Endothelial cell of umbilical vein (primary cell): ENCODE data around the gene ATRNL1. TPM values are rescaled to one million over a fixed set of nuclear protein-coding genes. Genes with fewer than 3 reads are reported as not detected.

Experiments used
- BruUV-seq: library from RNA; stranded (reverse); fragments of 400-500 nt; replicated peaks from 2 replicates; lab custom pipeline; 2021; lab: Mats Ljungman, UMichigan
- CTCF ChIA-PET: fragments of 300-600, 350-600 bp; sonication (Branson Sonifier 250); formaldehyde crosslinking; loops from one replicate; lab custom pipeline; 2021; ENCODE audit warnings: antibody characterized with exemption, inconsistent platforms; lab: Charles Lee
- POLR2A ChIA-PET: fragments of 300-600, 350-600 bp; sonication (Branson Sonifier 250); formaldehyde crosslinking; loops from one replicate; lab custom pipeline; 2021; ENCODE audit warnings: antibody characterized with exemption, inconsistent platforms; lab: Charles Lee
- DNase-seq: peaks from one replicate; pipeline ENCODE4 v3.0.0-alpha.2; 2011; ENCODE audit warnings: low read depth, low spot score
- FAIRE-seq: peaks from 2 replicates; lab custom pipeline; 2011; peaks lifted over from hg19 to GRCh38; lab: Jason Lieb, UNC
- H2AFZ ChIP-seq: 2 replicates; pipeline ENCODE4 v1.6.0; 2012; ENCODE audit warnings: low read depth, low read length, control low read depth, inconsistent platforms
- H3K27ac ChIP-seq: 2 replicates; pipeline ENCODE4 v1.5.1; 2011; ENCODE audit warnings: low read depth, mild to moderate bottlenecking, control low read depth, low read length, moderate library complexity; ENCODE audit not compliant: insufficient read depth
- H3K27me3 ChIP-seq, 2 experiments: 2 replicates each; pipeline versions ENCODE4 v1.6.0 to v1.6.1; 2011; ENCODE audit warnings: low read length in 2 of 2, mixed read lengths in 1 of 2; ENCODE audit not compliant: control insufficient read depth in 2 of 2, insufficient read depth in 2 of 2
- H3K36me3 ChIP-seq, 2 experiments: 2 replicates in 1 of 2; 3 replicates in 1 of 2; pipeline ENCODE4 v1.5.1; 2011; ENCODE audit warnings: low read length in 2 of 2, mild to moderate bottlenecking in 1 of 2, moderate library complexity in 1 of 2; ENCODE audit not compliant: control insufficient read depth in 2 of 2, insufficient read depth in 2 of 2; ENCODE audit errors: extremely low read depth in 1 of 2
- H3K4me1 ChIP-seq: 3 replicates; pipeline ENCODE4 v1.5.1; 2011; ENCODE audit warnings: mild to moderate bottlenecking, low read length; ENCODE audit not compliant: control insufficient read depth, insufficient read depth; ENCODE audit errors: extremely low read depth
- H3K4me2 ChIP-seq: 2 replicates; pipeline ENCODE4 v1.6.1; 2011; ENCODE audit warnings: low read length, control low read depth, mixed read lengths; ENCODE audit not compliant: insufficient read depth
- H3K4me3 ChIP-seq, 3 experiments: fragments of 200-600 bp in 1 of 3; sonication (generic), shearing (Covaris generic) in 1 of 3; replicated peaks in 1 of 3; 2 replicates each; pipeline ENCODE4 v1.5.1; 2011 to 2016; ENCODE audit warnings: control low read depth in 3 of 3, low read length in 3 of 3, mild to moderate bottlenecking in 2 of 3, inconsistent platforms in 1 of 3, low read depth in 1 of 3, moderate library complexity in 1 of 3; ENCODE audit not compliant: insufficient read depth in 1 of 3
- H3K79me2 ChIP-seq: 2 replicates; pipeline ENCODE4 v1.6.0; 2012; ENCODE audit warnings: low read length, inconsistent platforms; ENCODE audit not compliant: control insufficient read depth, insufficient read depth
- H3K9ac ChIP-seq: replicated peaks from 2 replicates; pipeline ENCODE3; 2011; ENCODE audit warnings: low read length, control low read depth; ENCODE audit not compliant: insufficient read depth; ENCODE audit errors: extremely low read depth
- H3K9me1 ChIP-seq: replicated peaks from 3 replicates; pipeline ENCODE4 v1.6.0; 2011; ENCODE audit warnings: mild to moderate bottlenecking, low read length; ENCODE audit not compliant: control insufficient read depth, insufficient read depth; ENCODE audit errors: extremely low read depth
- H3K9me3 ChIP-seq: replicated peaks from 2 replicates; pipeline ENCODE4 v1.5.1; 2012; ENCODE audit warnings: low read length, inconsistent platforms; ENCODE audit not compliant: control insufficient read depth, insufficient read depth
- H4K20me1 ChIP-seq: replicated peaks from 2 replicates; pipeline ENCODE3; 2011; ENCODE audit warnings: mild to moderate bottlenecking, low read length; ENCODE audit not compliant: control insufficient read depth, insufficient read depth; ENCODE audit errors: extremely low read depth
- EZH2 ChIP-seq: IDR thresholded peaks from 2 replicates; pipeline ENCODE4 v1.6.1; 2012; ENCODE audit warnings: borderline replicate concordance, low read depth, mild to moderate bottlenecking, moderate library complexity, low read length, inconsistent platforms; ENCODE audit not compliant: severe bottlenecking
- FOS ChIP-seq: IDR thresholded peaks from 2 replicates; pipeline ENCODE4 v1.6.1; 2011; ENCODE audit warnings: mild to moderate bottlenecking, low read length, moderate library complexity, borderline replicate concordance; ENCODE audit not compliant: insufficient read depth
- GATA2 ChIP-seq: IDR thresholded peaks from 2 replicates; pipeline ENCODE4 v1.7.0; 2011; ENCODE audit warnings: low read depth, mild to moderate bottlenecking, moderate library complexity, mixed read lengths, low read length; ENCODE audit not compliant: insufficient read length, insufficient read depth
- JUN ChIP-seq: IDR thresholded peaks from 2 replicates; pipeline ENCODE4 v1.6.1; 2011; ENCODE audit warnings: borderline replicate concordance, low read depth; ENCODE audit not compliant: insufficient read length, insufficient read depth
- MYC ChIP-seq: IDR thresholded peaks from one replicate; pipeline ENCODE4 v1.6.1; 2011; ENCODE audit warnings: mild to moderate bottlenecking, low read depth, low read length
- POLR2A ChIP-seq: IDR thresholded peaks from 2 replicates; pipeline ENCODE4 v1.6.1; 2012; ENCODE audit warnings: low read depth, mild to moderate bottlenecking, control low read depth, low read length
- POLR2AphosphoS5 ChIP-seq: IDR thresholded peaks from 2 replicates; pipeline ENCODE4 v1.6.1; 2012; ENCODE audit warnings: low read depth, mild to moderate bottlenecking, control low read depth, low read length, moderate library complexity; ENCODE audit not compliant: insufficient read depth
- dilution Hi-C: fragments of 300-500 bp; cut with MboI; formaldehyde crosslinking; loops from one replicate; pipeline ENCODE4 v1.15.0; 2019; ENCODE audit warnings: low sequenced_read_pairs; ENCODE audit not compliant: extremely low pct_ligation_motif_present
- intact Hi-C: fragments of 100-400 bp; cut with micrococcal nuclease; formaldehyde crosslinking; loops from one replicate; pipeline ENCODE4 v1.10.0; 2022
- polyA plus RNA-seq, 4 experiments: library from polyadenylated mRNA; depleted of rRNA in 3 of 4; stranded (reverse) in 3 of 4; unstranded in 1 of 4; fragments of >200 nt; gene quantifications; 2 replicates each; pipeline versions ENCODE4 v1.2.1 to v1.2.3, GENCODE V29; 2011 to 2012; ENCODE audit warnings: missing spikeins in 1 of 4
- total RNA-seq: library from RNA; stranded (reverse); gene quantifications from 2 replicates; pipeline ENCODE4 v1.2.3, GENCODE V29; 2021
- TF ChIP-seq, protein P1 (sequence below), 2 donors: IDR thresholded peaks; 1 replicate in 1 of 2; 2 replicates in 1 of 2; pipeline ENCODE4 v1.5.1; 2011; ENCODE audit warnings: low read length in 2 of 2, mild to moderate bottlenecking in 2 of 2, moderate library complexity in 2 of 2, control low read depth in 1 of 2, inconsistent platforms in 1 of 2, low read depth in 1 of 2; ENCODE audit not compliant: insufficient read depth in 1 of 2; ENCODE audit errors: extremely low read depth in 1 of 2
- TF ChIP-seq, protein P2 (sequence below): IDR thresholded peaks from 2 replicates; pipeline ENCODE4 v1.6.1; 2011; ENCODE audit not compliant: insufficient read depth, insufficient read length

The ATRNL1 gene
- total and polyA plus RNA-seq, 2 donors (not counting 3 experiments of a cell fraction or from before 2014, with no cell fraction given) = not detected

DNA sequence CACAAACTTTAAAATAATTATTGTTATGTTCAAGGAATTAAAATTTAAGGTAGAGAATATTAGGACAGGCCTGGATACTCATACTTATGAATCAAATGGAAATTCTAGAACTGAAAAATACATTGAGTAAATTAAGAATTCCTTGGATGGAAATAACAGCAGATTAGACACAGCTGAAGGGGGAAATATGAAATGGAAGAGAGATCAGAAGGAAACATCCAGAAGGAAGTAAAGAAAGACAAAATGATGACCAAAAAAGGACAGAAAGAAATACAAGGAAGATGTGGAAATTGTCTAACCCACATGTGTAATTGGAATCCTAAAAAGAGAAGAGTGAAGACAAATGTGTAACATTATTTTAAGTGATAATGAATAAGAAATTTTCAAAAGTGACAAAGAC, 128.9 kb downstream of the ATRNL1 start:
- ChIA-PET CTCF (interaction anchor here (0.9 kb wide), 1 partner anchor 17 kb away, joined by 3 read pairs; no protein-coding TSS in a partner anchor), POLR2A (no interaction called here)
- no TSS peak for BruUV-seq
- intact Hi-C loops (no loop called here), dilution Hi-C loops (no loop called here)
- Histone ChIP-seq H3K27ac (no peak overlapping the region), H3K36me3 (no peaks in the 10 kb centered on the region), H3K27me3 (no peaks in the 10 kb centered on the region), H3K9me3 (no peaks in the 10 kb centered on the region), H3K4me1 (no peaks in the 10 kb centered on the region), H4K20me1 (no peaks in the 10 kb centered on the region), H3K9me1 (no peaks in the 10 kb centered on the region), H3K9ac (no peak overlapping the region), H3K79me2 (no peaks in the 10 kb centered on the region), H2AFZ (no peak overlapping the region), H3K4me3 (no peak overlapping the region), H3K4me2 (no peak overlapping the region)
- TF ChIP-seq POLR2A (no peak), POLR2AphosphoS5 (no peak)
- no peak for DNase-seq
- FAIRE-seq = no peak

DNA sequence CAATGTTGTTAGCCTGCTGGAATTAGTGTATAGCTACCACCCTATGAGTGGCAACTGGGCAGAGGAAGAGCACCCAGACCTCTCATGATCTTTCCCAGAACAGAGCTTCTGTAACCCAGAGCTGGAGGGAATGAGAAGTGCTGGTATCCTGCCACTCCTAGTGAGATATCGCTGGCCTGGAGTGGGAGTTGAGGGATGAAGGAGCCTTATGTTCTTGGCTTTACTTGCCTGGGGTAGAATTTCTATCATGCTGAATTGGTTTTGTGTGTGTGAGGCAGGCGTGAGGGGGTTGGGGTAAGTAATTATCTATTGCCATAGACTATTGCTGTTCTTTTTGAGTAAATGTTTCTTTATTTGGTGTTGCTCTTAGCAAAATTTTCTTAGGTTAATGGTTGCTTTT, 146.6 kb downstream of the ATRNL1 start:
- H4K20me1 ChIP-seq = no peaks in the 10 kb centered on the region
- no peaks in the 10 kb centered on the region for H3K9me3 ChIP-seq
- TF ChIP-seq GATA2 (no peak), EZH2 (no peak), FOS (no peak), POLR2A (no peak), MYC (no peak), POLR2AphosphoS5 (no peak), JUN (no peak)
- TF ChIP-seq, protein P1, sequence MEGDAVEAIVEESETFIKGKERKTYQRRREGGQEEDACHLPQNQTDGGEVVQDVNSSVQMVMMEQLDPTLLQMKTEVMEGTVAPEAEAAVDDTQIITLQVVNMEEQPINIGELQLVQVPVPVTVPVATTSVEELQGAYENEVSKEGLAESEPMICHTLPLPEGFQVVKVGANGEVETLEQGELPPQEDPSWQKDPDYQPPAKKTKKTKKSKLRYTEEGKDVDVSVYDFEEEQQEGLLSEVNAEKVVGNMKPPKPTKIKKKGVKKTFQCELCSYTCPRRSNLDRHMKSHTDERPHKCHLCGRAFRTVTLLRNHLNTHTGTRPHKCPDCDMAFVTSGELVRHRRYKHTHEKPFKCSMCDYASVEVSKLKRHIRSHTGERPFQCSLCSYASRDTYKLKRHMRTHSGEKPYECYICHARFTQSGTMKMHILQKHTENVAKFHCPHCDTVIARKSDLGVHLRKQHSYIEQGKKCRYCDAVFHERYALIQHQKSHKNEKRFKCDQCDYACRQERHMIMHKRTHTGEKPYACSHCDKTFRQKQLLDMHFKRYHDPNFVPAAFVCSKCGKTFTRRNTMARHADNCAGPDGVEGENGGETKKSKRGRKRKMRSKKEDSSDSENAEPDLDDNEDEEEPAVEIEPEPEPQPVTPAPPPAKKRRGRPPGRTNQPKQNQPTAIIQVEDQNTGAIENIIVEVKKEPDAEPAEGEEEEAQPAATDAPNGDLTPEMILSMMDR (IDR thresholded peaks at IDR 0.05; ENCODE audit: extremely low read depth in 1 of 2, insufficient read depth in 1 of 2, low read depth in 1 of 2, low read length in 2 of 2) = no peak
- TF ChIP-seq, protein P2, sequence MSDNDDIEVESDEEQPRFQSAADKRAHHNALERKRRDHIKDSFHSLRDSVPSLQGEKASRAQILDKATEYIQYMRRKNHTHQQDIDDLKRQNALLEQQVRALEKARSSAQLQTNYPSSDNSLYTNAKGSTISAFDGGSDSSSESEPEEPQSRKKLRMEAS = no peak
- H3K36me3 ChIP-seq = no peaks in the 10 kb centered on the region
- ChIA-PET POLR2A (no interaction called here), CTCF (no interaction called here)
- no peak overlapping the region for H2AFZ ChIP-seq
- no peak for DNase-seq
- H3K4me2 ChIP-seq = no peak overlapping the region
- H3K79me2 ChIP-seq = no peaks in the 10 kb centered on the region
- FAIRE-seq = no peak
- H3K27me3 ChIP-seq = no peaks in the 10 kb centered on the region
- H3K4me1 ChIP-seq = no peaks in the 10 kb centered on the region
- no peak overlapping the region for H3K27ac ChIP-seq
- no peaks in the 10 kb centered on the region for H3K9me1 ChIP-seq
- BruUV-seq = no TSS peak
- intact Hi-C loops (no loop called here), dilution Hi-C loops (no loop called here)
- no peak overlapping the region for H3K9ac ChIP-seq
- no peak overlapping the region for H3K4me3 ChIP-seq
